D721Med (cell line): Measurements from ENCODE around the gene PAX2.
A peak's percentile ranks its signal among the peaks of the same experiment; 100 is the strongest.

Source experiments
- DNase-seq: peaks from one replicate; pipeline ENCODE4 v3.0.0; 2011; ENCODE audit warnings: low spot score; ENCODE audit not compliant: insufficient read length
- FAIRE-seq: peaks from 2 replicates; lab custom pipeline; 2011; peaks lifted over from hg19 to GRCh38; lab: Jason Lieb, UNC
- TF ChIP-seq, protein P1 (sequence below): IDR thresholded peaks from 2 replicates; pipeline ENCODE4 v1.5.1; 2012; ENCODE audit warnings: mild to moderate bottlenecking, control low read depth; ENCODE audit not compliant: insufficient read depth; ENCODE audit errors: missing control alignments

Gene PAX2

GRCh38 chr10:100725071-100725471, 20.3 kb upstream of the PAX2 start:
- TF ChIP-seq, protein P1, sequence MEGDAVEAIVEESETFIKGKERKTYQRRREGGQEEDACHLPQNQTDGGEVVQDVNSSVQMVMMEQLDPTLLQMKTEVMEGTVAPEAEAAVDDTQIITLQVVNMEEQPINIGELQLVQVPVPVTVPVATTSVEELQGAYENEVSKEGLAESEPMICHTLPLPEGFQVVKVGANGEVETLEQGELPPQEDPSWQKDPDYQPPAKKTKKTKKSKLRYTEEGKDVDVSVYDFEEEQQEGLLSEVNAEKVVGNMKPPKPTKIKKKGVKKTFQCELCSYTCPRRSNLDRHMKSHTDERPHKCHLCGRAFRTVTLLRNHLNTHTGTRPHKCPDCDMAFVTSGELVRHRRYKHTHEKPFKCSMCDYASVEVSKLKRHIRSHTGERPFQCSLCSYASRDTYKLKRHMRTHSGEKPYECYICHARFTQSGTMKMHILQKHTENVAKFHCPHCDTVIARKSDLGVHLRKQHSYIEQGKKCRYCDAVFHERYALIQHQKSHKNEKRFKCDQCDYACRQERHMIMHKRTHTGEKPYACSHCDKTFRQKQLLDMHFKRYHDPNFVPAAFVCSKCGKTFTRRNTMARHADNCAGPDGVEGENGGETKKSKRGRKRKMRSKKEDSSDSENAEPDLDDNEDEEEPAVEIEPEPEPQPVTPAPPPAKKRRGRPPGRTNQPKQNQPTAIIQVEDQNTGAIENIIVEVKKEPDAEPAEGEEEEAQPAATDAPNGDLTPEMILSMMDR: no peak
- FAIRE-seq (no peak), DNase-seq (no peak)

DNA sequence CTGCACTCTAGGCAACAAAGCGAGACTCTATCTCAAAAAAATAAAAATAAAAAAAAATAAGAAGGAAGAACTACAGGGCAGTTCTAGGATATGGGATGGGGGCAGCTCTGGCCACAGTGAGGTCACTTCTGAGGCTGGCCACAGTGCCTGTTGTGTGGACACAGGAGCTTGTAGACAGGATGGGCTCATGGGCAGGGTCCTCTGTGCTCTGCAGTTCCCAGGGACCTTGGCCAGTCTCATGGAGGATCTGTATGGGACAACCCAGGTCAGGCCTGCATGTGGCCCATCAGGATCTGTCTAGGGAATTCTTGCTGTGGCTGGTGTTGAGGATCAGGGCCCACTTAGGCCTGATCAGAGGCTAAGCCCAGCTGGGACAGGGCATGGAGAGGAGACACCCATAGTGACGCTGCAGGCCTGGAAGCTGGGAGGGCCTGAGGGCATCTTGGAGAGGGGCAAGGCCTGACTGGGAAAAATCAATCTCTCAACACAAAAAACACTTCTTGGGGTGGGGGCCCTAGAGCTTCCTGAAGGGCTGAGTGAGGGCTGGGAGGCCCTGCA, 19.4 kb upstream of the PAX2 start:
- no peak for FAIRE-seq
- DNase-seq: no peak
- TF ChIP-seq, protein P1: no peak

GRCh38 chr10:100727808-100728207, 17.6 kb upstream of the PAX2 start:
- TF ChIP-seq, protein P1: no peak
- FAIRE-seq: no peak
- DNase-seq: no peak

GRCh38 chr10:100728928-100729861, 16.2 kb upstream of the PAX2 start:
- FAIRE-seq: no peak
- TF ChIP-seq, protein P1: peak; percentile 52
- no peak for DNase-seq

GRCh38 chr10:100729862-100730724, 15.3 kb upstream of the PAX2 start:
- DNase-seq (no peak), FAIRE-seq (no peak)
- TF ChIP-seq, protein P1: no peak

GRCh38 chr10:100730725-100731406, 14.5 kb upstream of the PAX2 start:
- FAIRE-seq (no peak), DNase-seq (no peak)
- TF ChIP-seq, protein P1: no peak
